ENCODE measurements around the gene TMEM170B.

- no peak for TF ChIP-seq TARDBP (IDR thresholded peaks at IDR 0.05)
- TF ChIP-seq BHLHE40 (IDR thresholded peaks at IDR 0.05; ENCODE audit: borderline replicate concordance): no peak
- TF ChIP-seq FOXM1 (IDR thresholded peaks at IDR 0.05; ENCODE audit: borderline replicate concordance): no peak
- TF ChIP-seq L3MBTL2 (conservative IDR thresholded peaks at IDR 0.05): no peak
- no peak for TF ChIP-seq ARNT (IDR thresholded peaks at IDR 0.05)
- TF ChIP-seq FOXA1 (IDR thresholded peaks at IDR 0.05): no peak
- TF ChIP-seq FOXK2 (IDR thresholded peaks at IDR 0.05): no peak
- TF ChIP-seq SUZ12 (IDR thresholded peaks at IDR 0.05): no peak
- TF ChIP-seq ZNF384 (IDR thresholded peaks at IDR 0.05): no peak
- TF ChIP-seq NFRKB (IDR thresholded peaks at IDR 0.05): peak; percentile 21; the same call in 1 of the 2 replicates
- no peak for TF ChIP-seq SP1 (IDR thresholded peaks at IDR 0.05)
- TF ChIP-seq HDGF (IDR thresholded peaks at IDR 0.05; ENCODE audit: borderline replicate concordance): no peak
- TF ChIP-seq ELF4 (IDR thresholded peaks at IDR 0.05): no peak
- TF ChIP-seq PKNOX1 (IDR thresholded peaks at IDR 0.05): no peak
These were observed 41.9 kb upstream of the TMEM170B start for GRCh38 chr6:11495565-11496145.
